Measurements from ENCODE around the gene MATN1. TPM values are rescaled to one million over a fixed set of nuclear protein-coding genes. Genes with fewer than 3 reads are reported as not detected.

The MATN1 gene
- polyA plus RNA-seq, 1 donor from 2014 or later = 0.22 TPM

GRCh38 chr1:30753660-30754123, 30.3 kb upstream of the MATN1 start:
- no peaks in the 10 kb centered on the region for H3K9me3 ChIP-seq (ENCODE audit: low read length)
- no peaks in the 10 kb centered on the region for H3K27me3 ChIP-seq (ENCODE audit: insufficient read depth, low read depth, low read length)
- no peaks in the 10 kb centered on the region for H3K9me2 ChIP-seq (ENCODE audit: insufficient read depth, low read length)
- no peak overlapping the region for H3K27ac ChIP-seq (ENCODE audit: low read length)
- no peaks in the 10 kb centered on the region for H4K20me1 ChIP-seq (ENCODE audit: insufficient read depth)
- TF ChIP-seq TAF1 (IDR thresholded peaks at IDR 0.05; ENCODE audit: low read depth) = no peak
- no peak for TF ChIP-seq REST (IDR thresholded peaks at IDR 0.05; ENCODE audit: borderline replicate concordance)
- TF ChIP-seq SMC3 (conservative IDR thresholded peaks at IDR 0.05; ENCODE audit: poor library complexity) = no peak
- no peak for TF ChIP-seq CTCF (IDR thresholded peaks at IDR 0.05; ENCODE audit: poor library complexity, severe bottlenecking)
- TF ChIP-seq EZH2 (IDR thresholded peaks at IDR 0.05; ENCODE audit: borderline replicate concordance, insufficient read depth, low read length, poor library complexity, severe bottlenecking) = no peak
- no peak for TF ChIP-seq EP300 (conservative IDR thresholded peaks at IDR 0.05; ENCODE audit: poor library complexity, severe bottlenecking)
- no peak for TF ChIP-seq RAD21 (conservative IDR thresholded peaks at IDR 0.05)
- TF ChIP-seq MXI1 (conservative IDR thresholded peaks at IDR 0.05; ENCODE audit: poor library complexity, severe bottlenecking) = no peak
- TF ChIP-seq POLR2AphosphoS5 (IDR thresholded peaks at IDR 0.05) = no peak
- H3K9ac ChIP-seq (ENCODE audit: low read length) = no peak overlapping the region
- no peak overlapping the region for H2AFZ ChIP-seq (ENCODE audit: low read depth, low read length)
- no peak overlapping the region for H3K4me3 ChIP-seq (ENCODE audit: low read length)
- H3K36me3 ChIP-seq (ENCODE audit: insufficient read depth, low read length) = no peaks in the 10 kb centered on the region
- no peak overlapping the region for H3K4me2 ChIP-seq (ENCODE audit: low read length)
- H3K79me2 ChIP-seq (replicated peaks; ENCODE audit: insufficient read depth, low read length) = no peaks in the 10 kb centered on the region
- no peaks in the 10 kb centered on the region for H3F3A ChIP-seq (ENCODE audit: insufficient read depth, low read length, poor library complexity, severe bottlenecking)

- Histone ChIP-seq H2AFZ (ENCODE audit: low read depth, low read length) (no peak overlapping the region), H3K27ac (ENCODE audit: low read length) (no peak overlapping the region), H3K36me3 (ENCODE audit: insufficient read depth, low read length) (no peaks in the 10 kb centered on the region), H3K9me3 (ENCODE audit: low read length) (no peaks in the 10 kb centered on the region), H3K4me2 (ENCODE audit: low read length) (no peak overlapping the region), H3K4me3 (ENCODE audit: low read length) (no peak overlapping the region), H4K20me1 (ENCODE audit: insufficient read depth) (no peaks in the 10 kb centered on the region), H3F3A (ENCODE audit: insufficient read depth, low read length, poor library complexity, severe bottlenecking) (no peaks in the 10 kb centered on the region), H3K79me2 (replicated peaks; ENCODE audit: insufficient read depth, low read length) (no peaks in the 10 kb centered on the region), H3K9me2 (ENCODE audit: insufficient read depth, low read length) (no peaks in the 10 kb centered on the region), H3K27me3 (ENCODE audit: insufficient read depth, low read depth, low read length) (no peaks in the 10 kb centered on the region), H3K9ac (ENCODE audit: low read length) (no peak overlapping the region)
- TF ChIP-seq RAD21 (conservative IDR thresholded peaks at IDR 0.05) (no peak), REST (IDR thresholded peaks at IDR 0.05; ENCODE audit: borderline replicate concordance) (no peak), MXI1 (conservative IDR thresholded peaks at IDR 0.05; ENCODE audit: poor library complexity, severe bottlenecking) (no peak), EP300 (conservative IDR thresholded peaks at IDR 0.05; ENCODE audit: poor library complexity, severe bottlenecking) (no peak), CTCF (IDR thresholded peaks at IDR 0.05; ENCODE audit: poor library complexity, severe bottlenecking) (no peak), EZH2 (IDR thresholded peaks at IDR 0.05; ENCODE audit: borderline replicate concordance, insufficient read depth, low read length, poor library complexity, severe bottlenecking) (no peak), POLR2AphosphoS5 (IDR thresholded peaks at IDR 0.05) (no peak), SMC3 (conservative IDR thresholded peaks at IDR 0.05; ENCODE audit: poor library complexity) (no peak), TAF1 (IDR thresholded peaks at IDR 0.05; ENCODE audit: low read depth) (no peak)
Measured at GRCh38 chr1:30753118-30753517, 29.7 kb upstream of the MATN1 start.

All from neural cell (in vitro differentiated cells).